Activated effector memory CD4-positive, alpha-beta T cell treated with anti-CD3 and anti-CD28 coated beads, Interleukin-2, amount 50 U/mL, for 16 hours (primary cell): Measurements from ENCODE around the gene TENT4B.
"Not testable (repeated sequence)": the region's sequence is repeated elsewhere in the genome, so short reads cannot be mapped to it uniquely, and the experiment has no call there.

ENCODE experiments used
- DNase-seq: peaks from one replicate; pipeline ENCODE4 v3.0.0-alpha.2; 2020

The TENT4B gene

DNA sequence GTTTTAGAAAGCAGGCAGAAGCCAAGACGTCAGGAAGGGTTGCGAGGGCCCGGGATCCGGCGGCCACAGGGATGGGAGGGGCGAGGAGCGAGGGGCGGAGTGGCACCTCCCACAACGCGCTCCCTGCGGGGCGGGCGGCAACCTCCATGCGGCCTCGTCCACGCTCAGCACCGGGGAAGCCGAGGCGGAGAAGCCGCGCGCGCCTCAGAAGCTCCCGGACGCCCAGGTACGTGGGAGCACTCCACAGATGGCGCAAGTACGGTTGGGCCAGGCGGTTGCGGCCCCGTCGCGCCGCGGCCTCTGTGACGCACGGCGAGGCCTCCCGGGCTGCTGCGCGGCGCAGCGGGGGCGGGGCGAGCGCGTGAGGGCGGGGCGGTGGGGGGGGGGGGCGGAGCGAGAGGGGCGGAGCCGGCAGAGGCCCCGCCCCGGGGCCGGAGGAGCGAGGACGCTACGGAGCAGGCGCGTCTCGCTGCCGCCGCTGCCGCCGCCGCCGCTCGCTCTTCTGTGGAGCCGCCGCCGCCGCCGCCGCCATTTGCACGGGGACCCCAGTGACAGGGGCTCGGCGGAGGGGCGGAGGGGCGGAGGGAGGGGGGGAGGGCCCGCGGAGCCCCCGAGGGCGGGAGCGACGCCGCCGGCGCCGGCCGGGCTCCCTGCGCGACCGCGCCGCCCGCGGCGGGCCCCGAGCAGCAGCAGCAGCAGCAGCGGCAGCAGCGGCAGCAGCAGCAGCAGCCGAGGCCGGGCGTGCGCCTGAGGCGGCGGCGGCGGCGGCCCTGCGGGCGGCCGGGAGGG, at the start of gene TENT4B:
TSS of gene TENT4B (plus strand) at position 500 of the 789 bp plus-strand sequence. CDS start 316 bp downstream, outside the sequence.
- peak; percentile 95 for DNase-seq

DNA sequence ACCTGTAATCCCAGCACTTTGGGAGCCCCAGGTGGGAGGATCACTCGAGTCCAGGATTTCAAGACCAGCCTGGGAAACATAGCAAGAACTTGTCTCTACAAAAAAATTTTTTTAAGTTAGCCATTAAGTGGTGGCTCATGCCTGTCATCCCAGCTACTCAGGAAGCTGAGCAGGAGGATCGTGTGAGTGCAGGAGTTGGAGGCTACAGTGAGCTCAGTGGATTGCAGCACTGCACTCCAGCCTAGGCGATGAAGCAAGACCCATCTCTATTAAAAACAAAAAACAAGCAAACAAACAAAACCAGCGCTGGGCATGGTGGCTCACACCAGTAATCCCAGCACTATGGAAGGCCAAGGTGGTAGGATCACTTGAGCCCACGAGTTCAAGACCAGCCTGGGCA, 49.3 kb upstream of the TENT4B start:
- DNase-seq, result no peak

DNA sequence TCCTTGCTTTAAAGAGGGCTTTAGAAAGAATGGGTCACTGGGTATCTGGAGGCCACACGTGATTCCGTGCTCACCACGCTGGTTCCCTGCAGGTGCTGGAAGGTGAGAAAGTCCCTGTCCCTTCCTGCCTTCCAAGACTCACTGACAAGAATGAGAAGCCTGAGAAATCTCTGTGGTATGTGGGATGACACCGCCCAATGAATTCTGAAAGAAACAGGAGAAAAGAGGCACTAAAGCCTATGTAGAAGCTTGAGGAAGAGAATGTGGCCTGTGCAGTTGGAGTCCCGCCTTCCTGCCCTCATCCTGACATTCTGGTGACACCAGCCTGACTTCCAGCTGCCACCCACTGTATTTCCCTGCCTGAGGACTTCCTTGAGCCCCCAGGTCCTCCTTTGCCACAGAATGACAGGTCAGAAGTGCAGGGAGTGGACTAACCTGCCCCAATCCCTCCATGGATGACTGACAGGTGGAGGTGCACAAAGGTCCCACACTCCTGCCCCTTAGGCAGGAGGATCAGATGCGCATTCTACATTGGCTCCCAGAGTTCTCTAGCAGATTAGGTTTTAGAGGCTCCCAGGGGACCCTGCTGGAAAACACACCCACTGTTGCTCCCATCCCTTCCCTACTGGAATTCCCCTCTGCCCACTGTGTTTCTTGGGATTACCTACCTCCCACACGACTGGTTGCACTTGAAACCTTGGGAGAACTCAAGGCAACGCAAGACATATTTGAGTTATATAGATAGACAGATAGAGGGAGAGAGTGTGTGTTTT, 38.6 kb upstream of the TENT4B start:
- no peak for DNase-seq

DNA sequence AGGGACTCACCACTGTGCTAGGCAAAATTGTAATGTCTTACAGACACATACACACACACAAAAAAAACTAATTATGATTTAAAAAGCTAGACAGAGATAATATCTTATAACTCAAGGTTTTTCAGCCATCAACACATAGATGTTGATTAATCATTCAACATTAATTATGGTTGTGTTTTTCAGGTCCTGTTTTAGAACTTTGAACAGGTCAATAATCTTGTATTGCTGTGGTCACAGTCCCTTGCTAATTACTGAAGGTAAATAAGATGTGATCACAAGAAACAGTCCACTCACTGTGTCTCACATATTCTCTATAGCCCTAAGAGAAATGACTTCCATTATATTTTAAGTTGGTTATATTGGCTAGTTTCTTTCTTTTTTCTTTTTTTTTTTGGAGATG, 32.4 kb upstream of the TENT4B start:
- no peak for DNase-seq

DNA sequence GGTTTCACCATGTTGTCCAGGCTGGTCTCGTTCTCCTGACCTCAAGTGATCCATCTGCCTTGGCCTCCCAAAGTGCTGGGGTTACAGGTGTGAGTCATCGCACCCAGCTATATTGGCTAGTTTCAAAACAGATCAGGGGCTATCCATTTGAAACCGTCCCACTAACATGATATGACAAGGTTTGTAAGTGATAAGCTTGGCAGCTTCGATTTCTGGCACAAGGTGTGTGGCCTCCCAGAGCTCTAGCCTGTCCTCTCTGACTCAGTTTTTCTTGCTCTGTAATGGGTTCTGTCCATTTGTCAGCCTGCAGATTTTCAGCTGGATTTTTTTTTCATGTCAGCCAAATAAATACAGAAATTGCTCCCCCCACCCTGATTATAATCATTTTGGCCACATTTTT, 31.8 kb upstream of the TENT4B start:
- no peak for DNase-seq

DNA sequence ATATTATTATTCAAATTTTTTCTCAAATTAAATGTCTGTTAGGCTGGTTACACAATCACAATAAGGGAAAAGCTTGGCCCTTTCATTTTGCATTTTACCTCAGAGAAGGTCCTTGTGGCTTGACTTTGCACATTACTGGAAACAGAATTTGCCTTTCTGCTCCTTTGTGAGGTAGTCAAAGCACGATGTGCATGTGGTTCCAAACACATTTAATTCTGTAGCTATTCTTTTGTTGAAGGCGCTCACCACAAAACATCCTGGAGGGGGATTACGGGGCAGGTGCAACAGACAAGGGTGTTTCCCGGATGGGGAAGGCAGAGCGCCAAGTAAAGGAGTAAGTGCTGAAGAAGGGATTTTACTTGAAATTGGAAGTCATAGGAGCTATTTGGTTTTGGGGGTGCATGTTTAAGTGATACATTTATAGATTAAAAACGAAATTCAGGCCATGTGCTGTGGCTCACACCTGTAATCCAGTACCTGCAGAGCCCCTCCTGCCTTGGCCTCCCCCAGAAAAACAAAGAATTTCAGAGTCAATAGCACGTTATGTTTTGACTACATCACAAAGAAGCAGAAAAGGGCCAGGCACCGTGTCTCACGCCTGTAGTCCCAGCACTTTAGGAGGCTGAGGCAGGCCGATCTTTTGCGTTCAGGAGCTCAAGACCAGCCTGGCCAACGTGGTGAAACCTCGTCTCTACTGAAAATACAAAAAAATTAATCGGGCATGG, 31.2 kb upstream of the TENT4B start:
- no peak for DNase-seq

DNA sequence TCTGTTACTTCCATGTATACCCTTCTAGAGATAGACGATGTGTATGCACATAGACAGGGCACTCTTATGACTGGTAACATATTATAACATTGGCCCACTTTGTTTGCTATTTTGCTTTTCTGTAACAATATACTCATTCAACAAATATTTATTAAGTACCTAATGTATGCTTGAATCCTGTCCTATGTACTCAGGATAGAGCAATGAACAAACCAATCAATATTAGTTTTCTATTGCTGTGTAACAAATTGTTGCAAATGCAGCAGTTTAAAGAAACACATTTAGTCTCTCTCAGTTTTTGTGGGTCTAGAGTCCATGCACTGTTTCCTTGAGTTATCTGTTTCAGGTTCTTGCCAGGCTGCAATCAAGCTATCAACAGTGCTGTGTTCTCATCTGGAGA, 29.7 kb upstream of the TENT4B start:
- DNase-seq, result no peak

DNA sequence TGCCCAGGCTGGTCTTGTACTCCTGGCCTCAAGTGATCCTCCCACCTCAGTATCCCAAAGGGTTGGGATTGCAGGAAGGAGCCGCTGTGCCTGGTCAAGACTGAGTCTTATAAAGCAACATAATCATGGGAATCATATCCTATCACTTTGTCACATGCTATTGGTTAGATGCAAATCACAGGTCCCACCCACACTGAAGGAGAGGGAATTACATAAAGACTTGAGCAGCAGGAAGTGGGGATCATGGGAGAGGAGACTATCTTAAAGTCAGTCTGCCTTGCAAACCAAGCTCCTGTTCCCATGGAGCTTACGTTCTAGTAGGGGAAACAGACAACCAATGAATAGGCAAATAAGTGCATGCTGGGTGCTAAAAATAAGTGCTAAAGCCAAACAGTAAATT, 28.3 kb upstream of the TENT4B start:
- no peak for DNase-seq

DNA sequence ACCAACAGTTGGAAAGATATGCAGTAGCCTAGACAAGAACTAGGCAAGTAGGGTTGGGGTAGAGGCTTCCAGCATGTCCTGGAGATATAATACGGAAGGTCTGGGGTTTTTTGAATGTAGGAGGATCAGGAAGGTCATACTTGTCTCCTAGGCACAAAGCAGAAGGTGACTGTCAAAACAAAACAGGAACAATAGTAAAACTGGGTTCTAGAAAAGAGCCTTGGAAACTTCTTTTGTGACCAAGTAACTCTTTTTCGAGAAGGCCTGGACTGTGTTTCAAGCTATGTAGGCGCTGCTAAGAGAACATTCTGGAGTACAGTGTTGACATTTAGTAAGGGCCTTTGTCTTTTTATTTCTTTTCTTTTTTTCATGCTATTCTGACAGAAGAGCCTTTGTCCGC, 26.9 kb upstream of the TENT4B start:
- no peak for DNase-seq

DNA sequence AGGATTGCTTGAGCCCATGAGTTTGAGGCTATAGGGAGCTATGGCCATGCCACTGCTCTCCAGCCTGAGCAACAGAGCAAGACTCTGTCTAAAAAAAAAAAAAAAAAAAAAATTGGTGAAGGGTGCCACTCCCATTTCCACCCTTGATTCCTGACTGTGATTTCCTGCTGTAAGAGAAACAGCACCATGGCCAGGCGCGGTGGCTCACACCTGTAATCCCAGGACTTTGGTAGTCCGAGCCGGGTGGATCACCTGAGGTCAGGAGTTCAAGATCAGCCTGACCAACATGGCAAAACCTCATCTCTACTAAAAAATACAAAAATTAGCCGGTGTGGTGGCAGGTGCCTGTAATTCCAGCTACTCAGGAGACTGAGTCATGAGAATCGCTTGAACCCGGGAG, 20.5 kb upstream of the TENT4B start:
- not testable (repeated sequence) for DNase-seq

DNA sequence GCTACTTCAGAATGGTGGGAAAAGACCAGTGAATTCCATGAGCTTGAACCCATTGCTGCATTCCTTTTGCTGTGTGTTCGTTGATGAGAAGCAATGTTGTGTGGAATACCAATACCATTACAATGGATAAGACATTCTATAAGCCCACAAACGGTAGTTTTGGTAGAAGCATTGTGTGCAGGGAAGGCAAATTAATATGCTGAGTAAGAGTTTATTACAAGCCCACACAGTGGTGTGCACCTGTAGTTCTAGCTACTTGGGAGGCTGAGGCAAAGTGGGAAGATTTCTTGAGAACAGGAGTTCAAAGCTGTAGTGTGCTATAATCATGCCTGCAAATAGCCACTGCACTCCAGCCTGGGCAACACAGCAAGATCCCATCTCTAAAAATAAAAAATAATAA, 19.9 kb upstream of the TENT4B start:
- DNase-seq, result no peak

DNA sequence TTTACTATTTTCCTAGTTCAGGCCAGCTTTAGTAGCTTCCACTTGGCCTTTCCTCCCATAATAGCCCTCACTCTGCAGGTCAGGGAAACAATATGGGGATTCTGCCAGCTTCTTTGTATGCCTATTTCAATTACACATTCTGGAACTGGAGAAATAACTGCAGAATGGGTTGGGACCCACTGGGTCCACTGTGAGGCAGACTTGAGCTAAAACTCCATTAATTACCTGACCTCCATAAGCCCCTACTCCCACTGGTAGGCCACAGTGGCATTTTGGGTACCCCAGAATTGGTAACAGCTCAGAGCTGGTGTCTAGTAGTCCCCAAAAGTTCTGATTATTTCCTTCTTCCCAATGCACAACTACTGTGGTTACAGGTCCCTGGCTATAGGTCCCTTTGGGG, 16.7 kb upstream of the TENT4B start:
- no peak for DNase-seq

DNA sequence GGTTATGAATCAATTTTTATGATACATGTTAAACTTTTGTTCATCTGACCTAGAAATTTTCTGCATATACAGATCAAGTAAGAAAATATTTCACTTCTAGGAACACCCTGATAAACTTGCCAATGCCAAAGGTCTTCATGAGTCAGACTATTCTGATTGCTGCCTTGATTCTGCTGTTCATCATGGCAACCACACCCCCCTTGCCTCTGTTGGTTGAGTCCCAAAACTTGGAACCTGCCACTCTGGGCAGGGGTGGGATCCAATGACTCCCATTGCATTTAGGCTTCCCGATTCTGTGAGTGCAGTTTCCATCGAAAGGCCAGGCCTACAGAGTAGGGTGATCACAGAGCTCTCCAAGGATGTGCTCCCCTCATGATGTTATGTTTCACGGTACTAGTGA, 15.8 kb upstream of the TENT4B start:
- no peak for DNase-seq

DNA sequence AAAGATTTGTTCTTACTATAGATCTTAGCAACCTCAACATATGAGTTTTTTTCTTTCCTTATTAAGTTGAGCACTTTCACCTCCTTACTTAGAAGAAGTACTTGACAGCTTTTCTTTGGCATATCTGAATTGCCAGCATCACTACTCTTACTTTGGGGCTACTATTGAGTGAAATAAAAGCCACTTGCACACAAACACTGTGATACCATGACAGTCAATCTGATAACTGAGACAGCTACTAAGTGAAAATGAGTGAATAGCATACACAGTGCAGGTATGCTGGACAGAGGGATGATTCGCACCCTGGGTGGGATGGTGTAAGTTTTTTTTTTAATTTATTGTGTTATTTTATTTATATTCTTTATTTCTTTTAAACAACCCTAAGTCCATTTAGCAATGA, 13.5 kb upstream of the TENT4B start:
- DNase-seq, result no peak

DNA sequence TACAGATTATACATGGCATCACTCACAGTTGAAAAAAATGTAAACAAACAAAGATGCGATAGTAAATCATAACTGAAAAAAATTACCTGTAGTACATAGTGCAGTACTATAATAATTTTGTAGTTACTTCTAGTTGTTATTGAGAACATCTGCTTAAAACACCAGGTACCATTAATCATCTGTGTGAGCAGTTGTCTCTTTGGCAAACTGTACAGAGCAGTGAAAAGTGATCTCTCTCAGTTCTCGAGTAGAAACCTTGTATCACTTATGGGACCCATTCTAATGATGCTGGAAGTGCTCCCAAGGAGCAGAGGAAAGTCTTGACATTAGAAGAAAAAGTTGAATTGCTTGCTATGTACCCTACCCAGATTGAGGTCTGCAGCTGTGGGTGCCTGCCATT, 8.9 kb upstream of the TENT4B start:
- DNase-seq, result no peak

DNA sequence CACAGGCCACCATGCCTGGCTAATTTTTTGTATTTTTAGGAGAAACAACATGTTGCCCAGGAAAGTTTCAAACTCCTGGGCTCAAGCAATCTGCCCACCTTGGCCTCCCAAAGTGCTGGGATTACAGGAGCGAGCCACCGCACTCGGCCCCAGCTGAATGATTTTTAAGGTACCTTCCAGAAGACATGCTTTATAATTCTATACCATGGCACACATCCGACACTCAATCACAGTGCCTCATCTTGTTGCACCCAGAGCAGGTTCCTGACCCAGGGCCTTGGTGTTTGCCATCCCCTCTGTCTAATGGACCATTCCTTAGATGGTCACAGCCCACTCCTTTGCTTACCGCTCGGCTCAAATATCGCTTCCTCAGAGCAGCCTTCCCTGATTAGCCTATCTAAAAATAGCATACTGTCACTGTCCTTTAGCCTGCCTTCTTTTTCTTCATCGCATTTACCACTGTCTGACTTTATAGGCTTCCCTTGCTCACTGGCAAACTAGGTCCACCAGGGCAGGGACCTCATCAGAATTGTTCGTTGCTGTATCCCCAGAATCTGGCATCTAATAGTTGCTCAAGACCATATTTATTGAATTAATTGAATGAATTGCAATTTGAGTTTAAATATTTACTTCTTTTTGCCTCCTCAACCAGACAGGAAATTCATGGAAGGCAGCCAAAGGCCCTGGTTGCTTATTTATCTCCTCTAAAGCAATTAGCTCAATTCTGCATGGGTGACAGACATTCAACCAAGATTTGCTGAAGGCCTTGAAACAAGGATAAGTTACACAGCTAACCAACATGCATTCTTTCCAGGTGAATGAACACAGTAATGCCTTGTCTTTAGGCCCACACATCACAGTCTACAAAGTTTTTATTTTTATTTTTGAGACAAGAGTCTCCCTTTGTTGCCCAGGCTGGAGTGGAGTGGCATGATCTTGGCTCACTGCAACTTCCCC, 6.3 kb upstream of the TENT4B start:
- DNase-seq, result no peak

DNA sequence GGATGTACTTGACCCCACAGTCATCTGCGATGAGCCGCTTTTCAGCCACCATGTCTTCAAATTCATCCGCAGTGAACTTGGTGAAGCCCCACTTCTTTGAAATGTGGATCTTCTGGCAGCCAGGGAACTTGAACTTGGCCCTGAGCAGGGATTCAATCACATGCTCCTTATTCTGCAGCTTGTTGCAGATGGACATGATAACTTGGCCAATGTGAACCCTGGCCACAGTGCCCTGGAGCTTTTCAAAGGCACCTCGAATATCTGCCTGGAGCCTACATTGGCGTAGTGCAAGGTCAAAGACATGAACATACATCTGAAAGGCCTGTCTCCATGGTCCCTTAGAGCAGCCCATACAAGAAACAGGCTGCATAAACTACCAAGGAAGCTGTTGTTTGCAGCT, 1.8 kb upstream of the TENT4B start:
- peak; percentile 60 for DNase-seq

DNA sequence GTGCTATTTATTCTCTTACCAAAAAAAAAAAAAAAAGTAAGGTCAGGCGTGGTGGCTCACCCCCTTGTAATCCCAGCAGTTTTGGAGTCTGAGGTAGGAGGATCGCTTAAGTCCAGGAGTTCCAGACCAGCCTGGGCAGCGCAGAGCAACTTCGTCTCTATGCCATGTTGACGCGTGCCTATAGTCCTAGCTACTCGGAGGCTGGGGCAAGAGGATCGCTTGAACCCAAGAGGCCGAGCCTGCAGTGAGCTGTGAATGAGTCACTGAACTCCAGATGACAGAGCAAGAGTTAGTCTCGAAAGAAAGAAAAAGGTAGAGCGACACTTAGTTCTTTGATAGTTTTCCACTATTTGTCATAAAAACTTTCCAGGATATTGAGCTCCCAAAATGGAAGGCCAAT, 1.4 kb upstream of the TENT4B start:
- peak; percentile 63 for DNase-seq

DNA sequence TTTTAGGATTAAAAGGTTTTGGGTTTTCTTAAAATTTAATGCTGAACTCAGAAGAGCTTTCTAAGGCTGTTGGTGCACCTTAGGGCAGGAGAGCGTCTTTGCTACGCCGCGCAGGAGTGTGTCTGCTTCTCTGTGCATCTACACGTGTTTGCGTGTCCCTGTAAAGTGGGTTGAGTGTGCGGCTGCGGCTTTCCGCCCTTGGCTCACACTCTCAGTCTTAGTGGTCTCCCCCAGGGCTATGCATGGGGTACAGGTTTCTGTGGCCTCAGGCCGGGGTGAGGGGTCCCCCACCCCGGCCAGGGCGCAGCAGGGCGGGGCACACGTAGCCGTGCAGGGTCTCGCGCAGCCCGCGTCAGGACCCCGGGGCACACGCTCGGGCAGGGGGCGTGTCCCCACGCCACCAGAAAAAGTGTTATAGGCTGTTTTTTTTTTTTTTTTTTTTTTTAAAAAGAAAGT, 727 bp upstream of the TENT4B start:
- DNase-seq, result peak; percentile 88

DNA sequence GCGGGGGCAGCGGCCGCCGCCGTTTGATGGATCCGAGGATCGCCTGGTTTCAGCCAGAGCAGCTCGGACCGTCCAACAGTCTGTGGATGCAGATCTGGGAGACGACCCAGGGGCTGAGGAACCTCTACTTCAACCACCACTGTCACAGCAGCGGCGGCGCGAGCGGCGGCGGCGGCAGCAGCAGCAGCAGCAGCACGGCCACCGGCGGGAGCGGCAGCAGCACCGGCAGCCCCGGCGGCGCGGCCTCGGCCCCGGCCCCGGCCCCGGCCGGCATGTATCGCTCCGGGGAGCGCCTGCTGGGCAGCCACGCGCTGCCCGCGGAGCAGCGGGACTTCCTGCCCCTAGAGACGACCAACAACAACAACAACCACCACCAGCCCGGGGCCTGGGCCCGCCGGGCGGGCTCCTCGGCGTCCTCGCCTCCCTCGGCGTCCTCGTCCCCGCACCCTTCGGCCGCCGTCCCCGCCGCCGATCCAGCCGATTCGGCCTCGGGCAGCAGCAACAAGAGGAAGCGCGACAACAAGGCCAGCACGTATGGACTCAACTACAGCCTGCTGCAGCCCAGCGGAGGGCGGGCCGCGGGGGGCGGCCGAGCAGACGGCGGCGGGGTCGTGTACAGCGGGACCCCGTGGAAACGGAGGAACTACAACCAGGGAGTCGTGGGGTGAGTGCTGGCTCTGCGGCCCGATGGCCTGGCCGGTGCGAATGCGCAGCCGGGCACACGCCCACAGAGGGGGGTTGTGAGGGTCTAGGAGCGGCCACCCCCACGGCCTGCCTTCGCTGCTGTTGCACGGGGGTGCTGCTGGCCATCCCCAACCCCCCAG, 702 bp downstream of the TENT4B start:
- DNase-seq, result no peak

DNA sequence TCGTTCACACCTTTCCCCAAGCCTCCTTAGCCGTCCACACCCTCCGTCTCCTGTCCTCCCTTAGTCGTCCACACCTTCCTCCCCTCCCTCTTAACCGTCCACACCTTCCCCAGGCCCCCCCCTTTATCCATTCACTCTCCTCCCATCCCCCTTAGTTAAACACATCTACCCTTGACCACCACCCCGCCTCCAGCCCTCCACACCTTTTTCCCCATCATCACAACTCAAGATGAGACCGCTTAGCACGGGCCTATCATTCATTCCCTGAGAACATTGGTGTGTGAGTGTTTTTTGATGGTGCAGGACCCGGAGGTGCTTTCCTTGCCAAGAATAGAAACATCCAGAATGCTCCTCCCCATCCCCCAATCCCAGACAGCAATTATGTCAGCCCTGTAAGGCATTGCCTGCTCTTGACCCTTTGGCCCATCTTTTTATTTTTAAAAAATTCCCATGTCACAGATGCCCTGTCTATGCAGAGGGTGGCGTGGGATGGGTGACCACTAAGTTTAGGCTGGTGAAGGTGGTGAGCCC, 1.4 kb downstream of the TENT4B start:
- DNase-seq, result no peak
